HG03575 (cell line): ENCODE results near the gene ZSWIM4.
"Not testable (repeated sequence)": the region's sequence is repeated elsewhere in the genome, so short reads cannot be mapped to it uniquely, and the experiment has no call there.

Experiments
- ATAC-seq: cut with Tn5 transposase; IDR thresholded peaks from one replicate; pipeline ENCODE4 v1.9.1; 2021; ENCODE audit not compliant: unreplicated experiment, insufficient number of reproducible peaks, low FRiP score; ENCODE audit errors: extremely low read depth

ZSWIM4 gene

GRCh38 chr19:13774217-13775191 lies 20.7 kb upstream of the ZSWIM4 start, which contains the start of gene C19orf53:
TSS of gene C19orf53 (plus strand) at chr19:13774456. CDS start at chr19:13774478, 22 bp downstream.
- peak; percentile 55 for ATAC-seq

GRCh38 chr19:13778398-13778797 lies 16.8 kb upstream of the ZSWIM4 start:
- ATAC-seq, result no peak

- no peak for ATAC-seq
Observed at GRCh38 chr19:13778847-13779246, 16.4 kb upstream of the ZSWIM4 start.

GRCh38 chr19:13779794-13780193 lies 15.4 kb upstream of the ZSWIM4 start:
- ATAC-seq, result not testable (repeated sequence)

GRCh38 chr19:13781547-13781946 lies 13.7 kb upstream of the ZSWIM4 start:
- ATAC-seq, result no peak

GRCh38 chr19:13782537-13782936 lies 12.7 kb upstream of the ZSWIM4 start:
- ATAC-seq, result no peak

- no peak for ATAC-seq
Observed at GRCh38 chr19:13783565-13784500, 11.4 kb upstream of the ZSWIM4 start.

GRCh38 chr19:13784731-13785452 lies 10.4 kb upstream of the ZSWIM4 start:
- ATAC-seq, result no peak

GRCh38 chr19:13788991-13789390 lies 6.3 kb upstream of the ZSWIM4 start:
- no peak for ATAC-seq

GRCh38 chr19:13790354-13790753 lies 4.9 kb upstream of the ZSWIM4 start:
- no peak for ATAC-seq

- ATAC-seq, result not testable (repeated sequence)
Observed at GRCh38 chr19:13793317-13793716, 1.9 kb upstream of the ZSWIM4 start.

- ATAC-seq, result no peak
Observed at GRCh38 chr19:13794398-13794756, 866 bp upstream of the ZSWIM4 start.

- no peak for ATAC-seq
Observed at GRCh38 chr19:13795595-13796300, 505 bp downstream of the ZSWIM4 start.

- ATAC-seq, result no peak
Observed at GRCh38 chr19:13796301-13797057, 1.2 kb downstream of the ZSWIM4 start.

- no peak for ATAC-seq
Observed at GRCh38 chr19:13797058-13797440, 1.8 kb downstream of the ZSWIM4 start.

- no peak for ATAC-seq
Observed at GRCh38 chr19:13797870-13798269, 2.6 kb downstream of the ZSWIM4 start.

- ATAC-seq, result no peak
Observed at GRCh38 chr19:13799669-13800068, 4.4 kb downstream of the ZSWIM4 start.

GRCh38 chr19:13803038-13803437 lies 7.8 kb downstream of the ZSWIM4 start:
- ATAC-seq, result no peak
